Uterus (tissue), 2 donors: ENCODE measurements around the gene OSCP1.

ENCODE experiments used
- CTCF ChIP-seq, 4 experiments: fragments of 200-600 bp in 2 of 4; fragments of 450-650 bp in 2 of 4; sonication (generic) in 2 of 4; IDR thresholded peaks; one replicate each; pipeline ENCODE4 v1.5.1; 2016 to 2019; ENCODE audit warnings: antibody characterized with exemption in 4 of 4, mild to moderate bottlenecking in 2 of 4, moderate library complexity in 1 of 4
- POLR2A ChIP-seq, 2 donors: fragments of 450-650 bp; IDR thresholded peaks; one replicate each; pipeline ENCODE4 v1.6.1; 2016; ENCODE audit warnings: antibody characterized with exemption in 2 of 2, mild to moderate bottlenecking in 1 of 2, moderate library complexity in 1 of 2

- no peak for TF ChIP-seq POLR2A (IDR thresholded peaks at IDR 0.05)
- no peak for TF ChIP-seq CTCF (IDR thresholded peaks at IDR 0.05)
These were observed 15.6 kb upstream of the OSCP1 start for GRCh38 chr1:36465731-36466369.
